Measurements from ENCODE around the gene PSKH1.

Gene PSKH1

DNA sequence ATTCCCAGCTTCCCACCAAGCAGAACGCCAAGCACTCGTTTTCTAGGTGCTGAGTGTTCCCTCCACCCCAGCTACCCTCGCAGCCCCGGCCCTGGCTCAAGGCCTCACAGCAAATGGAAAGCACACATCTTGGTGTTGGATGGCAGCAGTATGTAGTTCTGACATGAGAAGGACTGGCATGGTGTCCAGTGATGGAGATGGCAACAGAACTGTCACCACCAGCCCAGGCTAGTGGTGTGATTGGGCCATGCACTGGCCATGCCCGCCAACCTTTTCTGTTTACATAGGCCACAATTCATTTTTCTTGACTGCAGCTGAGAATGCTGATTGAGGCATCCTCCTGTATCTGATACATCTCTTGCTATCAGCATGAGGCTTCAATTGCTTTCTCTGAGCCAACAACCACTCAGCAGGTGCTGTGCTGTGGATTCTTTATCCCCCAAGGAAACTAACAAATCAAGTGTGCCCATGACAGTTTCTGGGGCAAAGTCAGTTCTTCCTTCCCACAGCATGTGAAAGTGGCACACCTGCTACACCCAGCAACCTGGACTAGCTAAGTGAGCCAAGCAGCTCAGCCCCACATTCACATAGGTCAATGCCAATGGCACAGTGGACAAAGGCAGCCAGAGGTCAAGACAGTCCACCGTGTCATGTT is 71.5 kb downstream of the PSKH1 start:
- Histone ChIP-seq H3K27me3 (no peaks in the 10 kb centered on the region), H3K4me1 (peaks cover 10% of the 10 kb centered on the region), H3K4me3 (ENCODE audit: low read depth, low read length) (no peak overlapping the region), H3K36me3 (no peaks in the 10 kb centered on the region), H3K9me3 (no peaks in the 10 kb centered on the region)
- TF ChIP-seq, protein P1, sequence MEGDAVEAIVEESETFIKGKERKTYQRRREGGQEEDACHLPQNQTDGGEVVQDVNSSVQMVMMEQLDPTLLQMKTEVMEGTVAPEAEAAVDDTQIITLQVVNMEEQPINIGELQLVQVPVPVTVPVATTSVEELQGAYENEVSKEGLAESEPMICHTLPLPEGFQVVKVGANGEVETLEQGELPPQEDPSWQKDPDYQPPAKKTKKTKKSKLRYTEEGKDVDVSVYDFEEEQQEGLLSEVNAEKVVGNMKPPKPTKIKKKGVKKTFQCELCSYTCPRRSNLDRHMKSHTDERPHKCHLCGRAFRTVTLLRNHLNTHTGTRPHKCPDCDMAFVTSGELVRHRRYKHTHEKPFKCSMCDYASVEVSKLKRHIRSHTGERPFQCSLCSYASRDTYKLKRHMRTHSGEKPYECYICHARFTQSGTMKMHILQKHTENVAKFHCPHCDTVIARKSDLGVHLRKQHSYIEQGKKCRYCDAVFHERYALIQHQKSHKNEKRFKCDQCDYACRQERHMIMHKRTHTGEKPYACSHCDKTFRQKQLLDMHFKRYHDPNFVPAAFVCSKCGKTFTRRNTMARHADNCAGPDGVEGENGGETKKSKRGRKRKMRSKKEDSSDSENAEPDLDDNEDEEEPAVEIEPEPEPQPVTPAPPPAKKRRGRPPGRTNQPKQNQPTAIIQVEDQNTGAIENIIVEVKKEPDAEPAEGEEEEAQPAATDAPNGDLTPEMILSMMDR (IDR thresholded peaks at IDR 0.05; ENCODE audit: low read depth, low read length) = no peak
- no peak for DNase-seq

- DNase-seq = no peak
- Histone ChIP-seq H3K4me3 (ENCODE audit: low read depth, low read length) (no peak overlapping the region), H3K4me1 (peaks cover 10% of the 10 kb centered on the region)
Observed at GRCh38 chr16:67965668-67966548, 72.9 kb downstream of the PSKH1 start.

GRCh38 chr16:67966549-67967182 is 73.6 kb downstream of the PSKH1 start:
- DNase-seq = no peak
- no peaks in the 10 kb centered on the region for H3K36me3 ChIP-seq
- H3K27me3 ChIP-seq = no peaks in the 10 kb centered on the region
- H3K4me3 ChIP-seq (ENCODE audit: low read depth, low read length) = no peak overlapping the region
- H3K4me1 ChIP-seq = peaks cover 6% of the 10 kb centered on the region
- H3K9me3 ChIP-seq = no peaks in the 10 kb centered on the region
- TF ChIP-seq, protein P1 (IDR thresholded peaks at IDR 0.05; ENCODE audit: low read depth, low read length) = no peak

More at GRCh38 chr16:67965668-67966548, 72.9 kb downstream of the PSKH1 start:
- Histone ChIP-seq H3K27me3 (no peaks in the 10 kb centered on the region), H3K36me3 (no peaks in the 10 kb centered on the region), H3K9me3 (no peaks in the 10 kb centered on the region)
- TF ChIP-seq, protein P1 (IDR thresholded peaks at IDR 0.05; ENCODE audit: low read depth, low read length) = no peak

DNA sequence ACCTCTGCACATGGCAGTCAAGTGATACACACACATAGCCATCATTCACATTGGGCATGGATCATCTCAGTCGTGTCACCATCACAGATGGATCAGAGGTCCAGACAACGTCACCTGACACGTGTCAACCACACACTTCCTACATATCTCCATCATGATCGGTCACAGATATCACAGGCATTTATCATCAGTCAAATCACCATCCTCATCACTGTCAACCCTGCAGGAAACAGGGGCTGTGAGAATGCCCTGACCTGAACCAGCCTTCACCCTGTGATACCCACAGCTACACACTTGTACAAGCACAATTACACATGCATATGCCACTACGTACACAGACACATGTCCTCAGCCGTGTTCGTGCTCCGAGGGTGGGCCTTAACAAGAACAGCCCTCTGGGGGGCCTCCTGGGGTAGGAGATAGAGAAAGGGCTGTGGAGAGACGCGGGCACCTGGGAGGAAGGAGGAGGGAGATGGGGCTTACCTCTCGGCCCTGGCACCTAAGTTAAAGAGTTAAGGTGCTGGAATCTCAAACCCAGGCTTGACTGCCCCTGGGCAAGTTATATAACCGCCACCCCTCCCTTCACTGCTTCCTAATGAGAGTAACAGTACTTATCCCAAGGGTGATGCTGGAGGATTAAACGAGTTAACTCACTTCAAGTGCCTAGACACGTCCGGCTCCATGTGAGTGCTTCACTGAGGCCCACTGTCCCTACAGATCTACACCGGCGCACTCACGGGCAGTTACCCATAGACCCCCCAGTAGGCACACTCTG is 74.3 kb downstream of the PSKH1 start:
- H3K9me3 ChIP-seq = no peaks in the 10 kb centered on the region
- DNase-seq = no peak

DNA sequence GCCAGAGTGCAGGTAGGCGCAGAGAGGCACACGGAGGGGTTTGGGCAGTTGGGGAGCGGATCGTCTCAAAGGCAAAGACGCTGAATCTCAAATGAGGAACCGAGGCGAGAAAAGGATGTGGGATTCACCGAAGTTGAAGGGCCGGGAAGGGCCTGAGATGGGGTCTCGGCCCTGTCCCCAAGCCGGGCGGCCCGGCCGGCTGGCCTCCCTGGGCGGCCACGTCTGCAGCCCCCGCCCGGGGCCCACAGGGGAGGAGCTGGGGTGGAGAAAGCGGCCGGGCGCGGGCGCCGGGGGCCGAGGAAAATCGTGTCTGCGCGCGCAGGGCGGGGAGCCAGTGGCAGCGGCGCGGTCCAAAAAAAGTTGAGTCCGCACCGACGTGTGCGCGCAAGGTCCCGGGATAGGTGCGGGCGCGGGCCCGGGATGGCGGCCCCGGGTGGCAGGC is 74.9 kb downstream of the PSKH1 start:
- Histone ChIP-seq H3K27me3 (no peaks in the 10 kb centered on the region), H3K4me3 (ENCODE audit: low read depth, low read length) (peak overlapping the region; percentile 59), H3K9me3 (no peaks in the 10 kb centered on the region), H3K36me3 (no peaks in the 10 kb centered on the region), H3K4me1 (no peaks in the 10 kb centered on the region; the same call in 1 of the 2 replicates)
- DNase-seq = no peak
- TF ChIP-seq, protein P1 (IDR thresholded peaks at IDR 0.05; ENCODE audit: low read depth, low read length) = no peak

More for the DNA sequence above, 74.3 kb downstream of the PSKH1 start:
- Histone ChIP-seq H3K4me1 (no peaks in the 10 kb centered on the region; the same call in 1 of the 2 replicates), H3K4me3 (ENCODE audit: low read depth, low read length) (peak overlapping the region; percentile 59), H3K27me3 (no peaks in the 10 kb centered on the region), H3K36me3 (no peaks in the 10 kb centered on the region)
- TF ChIP-seq, protein P1 (IDR thresholded peaks at IDR 0.05; ENCODE audit: low read depth, low read length) = no peak
